Mononuclear cell (primary cell): ENCODE data around the gene LPP. TPM values are rescaled to one million over a fixed set of nuclear protein-coding genes. Genes with fewer than 3 reads are reported as not detected.

Experiments
- H3K27me3 ChIP-seq: 2 replicates; pipeline ENCODE4 v1.6.0; 2011; ENCODE audit warnings: low read length, control low read depth; ENCODE audit not compliant: insufficient read depth
- H3K4me1 ChIP-seq: 2 replicates; pipeline ENCODE4 v1.5.1; 2011; ENCODE audit warnings: mild to moderate bottlenecking, low read length, control low read depth; ENCODE audit not compliant: insufficient read depth
- H3K4me3 ChIP-seq: 2 replicates; pipeline ENCODE4 v1.5.1; 2011; ENCODE audit warnings: mild to moderate bottlenecking, low read length, moderate library complexity
- H3K9me3 ChIP-seq: 2 replicates; pipeline ENCODE4 v1.5.1; 2011; ENCODE audit warnings: low read depth, mild to moderate bottlenecking, control low read depth, low read length
- total RNA-seq: library from RNA; depleted of rRNA; stranded (reverse); fragments of >200 nt; gene quantifications from one replicate; pipeline ENCODE4 v1.2.3, GENCODE V29; 2012

Gene LPP
- total RNA-seq, 1 donor = 32.5 TPM

- Histone ChIP-seq H3K4me1 (peaks cover 34% of the 10 kb centered on the region), H3K4me3 (no peak overlapping the region), H3K9me3 (no peaks in the 10 kb centered on the region), H3K27me3 (no peaks in the 10 kb centered on the region)
Observed at GRCh38 chr3:188320757-188321156, 166.8 kb downstream of the LPP start.

DNA sequence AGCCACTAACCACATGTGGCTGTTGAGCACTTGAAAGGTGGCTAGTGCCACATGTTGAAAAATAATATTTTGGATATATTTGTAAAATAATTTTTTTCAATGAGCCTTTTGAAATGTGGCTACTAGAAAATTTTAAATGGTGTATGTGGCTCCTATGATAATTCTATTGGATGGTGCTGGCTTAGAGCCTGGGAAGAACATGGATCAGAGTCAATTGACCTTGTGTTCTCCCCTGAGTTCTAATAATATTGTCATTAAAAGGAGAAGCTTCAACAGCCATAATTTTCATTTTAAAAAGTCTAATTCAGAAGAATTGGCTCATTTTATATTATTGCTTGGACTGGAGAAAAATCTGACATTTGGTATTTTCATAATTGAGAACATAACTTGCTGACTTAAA lies 167.3 kb downstream of the LPP start:
- Histone ChIP-seq H3K27me3 (no peaks in the 10 kb centered on the region), H3K4me3 (no peak overlapping the region), H3K9me3 (no peaks in the 10 kb centered on the region), H3K4me1 (peaks cover 29% of the 10 kb centered on the region)

GRCh38 chr3:188322135-188322887 lies 168.4 kb downstream of the LPP start:
- Histone ChIP-seq H3K9me3 (no peaks in the 10 kb centered on the region), H3K27me3 (no peaks in the 10 kb centered on the region), H3K4me3 (no peak overlapping the region)

DNA sequence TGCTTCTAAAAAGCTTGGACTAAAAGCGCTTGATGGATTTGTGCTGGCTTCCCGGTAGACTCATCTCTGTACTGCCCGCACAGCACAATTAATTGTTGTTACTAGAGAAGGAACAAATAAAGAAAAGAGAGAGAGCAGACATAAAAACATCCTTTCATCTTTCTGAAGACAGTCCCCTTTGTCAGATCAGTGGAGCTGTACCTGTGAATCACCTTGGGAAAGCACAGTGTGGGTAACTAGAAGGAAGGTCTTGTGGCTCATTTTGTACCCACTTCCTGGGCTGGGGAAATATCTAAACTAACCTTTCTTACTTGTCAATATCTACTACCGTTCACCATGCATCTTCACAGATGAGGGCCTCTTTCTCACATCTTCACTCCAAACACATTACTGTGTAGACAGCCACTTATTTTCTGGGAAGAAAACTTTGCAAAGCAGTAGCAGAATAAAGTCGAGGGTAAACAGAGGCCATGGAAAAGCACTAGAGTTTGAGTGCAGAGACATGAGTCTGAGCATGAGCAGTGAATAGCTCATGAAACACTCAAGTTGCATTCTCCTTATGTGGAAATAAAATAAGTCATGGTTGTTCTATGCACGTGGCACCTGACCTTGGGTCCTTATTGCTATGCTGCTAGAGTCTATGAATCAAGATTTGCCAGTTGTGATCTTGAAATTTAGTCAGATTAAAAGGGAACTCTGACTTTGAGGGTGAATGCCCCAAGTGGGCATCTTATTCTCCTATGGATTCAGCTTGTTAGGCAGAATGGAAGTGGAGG lies 169.3 kb downstream of the LPP start:
- Histone ChIP-seq H3K4me1 (peaks cover 24% of the 10 kb centered on the region), H3K27me3 (no peaks in the 10 kb centered on the region), H3K9me3 (no peaks in the 10 kb centered on the region), H3K4me3 (no peak overlapping the region)

More at GRCh38 chr3:188322135-188322887, 168.4 kb downstream of the LPP start:
- H3K4me1 ChIP-seq = peaks cover 24% of the 10 kb centered on the region

GRCh38 chr3:188326111-188326510 lies 172.2 kb downstream of the LPP start:
- Histone ChIP-seq H3K4me3 (no peak overlapping the region), H3K4me1 (peaks cover 22% of the 10 kb centered on the region), H3K9me3 (no peaks in the 10 kb centered on the region), H3K27me3 (no peaks in the 10 kb centered on the region)

DNA sequence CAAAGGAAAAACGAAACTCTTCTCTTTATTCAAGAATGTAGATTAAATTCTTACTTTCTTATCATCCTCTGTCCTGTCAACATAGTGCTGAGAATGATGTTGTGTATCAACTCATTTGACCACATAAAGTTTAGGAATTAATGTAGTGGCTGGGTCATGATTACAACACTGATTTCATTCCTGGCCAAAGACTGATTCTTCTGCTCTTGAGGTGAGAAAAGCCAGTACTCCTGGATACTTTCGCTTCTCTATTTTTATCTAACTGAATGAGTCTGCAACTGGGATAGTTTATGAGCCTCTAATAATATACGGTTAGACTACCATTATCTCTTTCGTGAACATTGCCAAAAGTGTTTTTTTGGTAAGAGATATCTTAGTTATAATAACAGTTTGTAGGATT lies 173.0 kb downstream of the LPP start:
- no peak overlapping the region for H3K4me3 ChIP-seq
- no peaks in the 10 kb centered on the region for H3K9me3 ChIP-seq
- H3K4me1 ChIP-seq = peaks cover 22% of the 10 kb centered on the region
- no peaks in the 10 kb centered on the region for H3K27me3 ChIP-seq

- H3K27me3 ChIP-seq = no peaks in the 10 kb centered on the region
- peaks cover 18% of the 10 kb centered on the region for H3K4me1 ChIP-seq
- no peaks in the 10 kb centered on the region for H3K9me3 ChIP-seq
- no peak overlapping the region for H3K4me3 ChIP-seq
Observed at GRCh38 chr3:188327433-188327832, 173.5 kb downstream of the LPP start.

- no peaks in the 10 kb centered on the region for H3K27me3 ChIP-seq
- no peak overlapping the region for H3K4me3 ChIP-seq
- no peaks in the 10 kb centered on the region for H3K9me3 ChIP-seq
- H3K4me1 ChIP-seq = peaks cover 3% of the 10 kb centered on the region
Observed at GRCh38 chr3:188330138-188330537, 176.2 kb downstream of the LPP start.

DNA sequence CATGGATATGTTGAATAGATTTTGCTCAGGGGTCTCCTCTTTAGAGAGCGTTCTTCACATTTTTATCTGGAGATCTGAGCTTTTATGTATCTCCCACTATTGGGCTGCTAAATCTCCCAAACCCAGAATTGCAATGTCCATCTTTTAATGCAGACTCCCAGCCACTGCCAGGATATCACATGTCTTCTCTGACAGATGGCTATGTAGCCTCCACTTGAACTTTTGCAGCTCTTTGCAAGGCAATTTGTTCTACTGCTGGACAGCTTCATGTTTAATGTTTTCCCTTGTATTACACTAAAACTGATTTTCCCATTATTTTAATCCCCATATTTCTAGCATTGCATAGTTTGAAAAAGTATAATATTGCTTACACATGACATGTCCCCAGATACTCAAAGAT lies 177.2 kb downstream of the LPP start:
- H3K4me1 ChIP-seq = peaks cover 3% of the 10 kb centered on the region
- no peaks in the 10 kb centered on the region for H3K9me3 ChIP-seq
- H3K27me3 ChIP-seq = no peaks in the 10 kb centered on the region
- no peak overlapping the region for H3K4me3 ChIP-seq

- Histone ChIP-seq H3K9me3 (no peaks in the 10 kb centered on the region), H3K4me3 (no peak overlapping the region), H3K4me1 (peaks cover 3% of the 10 kb centered on the region), H3K27me3 (no peaks in the 10 kb centered on the region)
Observed at GRCh38 chr3:188332085-188332484, 178.1 kb downstream of the LPP start.

GRCh38 chr3:188335656-188336055 lies 181.7 kb downstream of the LPP start:
- Histone ChIP-seq H3K4me1 (peaks cover 9% of the 10 kb centered on the region), H3K9me3 (no peaks in the 10 kb centered on the region), H3K27me3 (no peaks in the 10 kb centered on the region), H3K4me3 (no peak overlapping the region)

DNA sequence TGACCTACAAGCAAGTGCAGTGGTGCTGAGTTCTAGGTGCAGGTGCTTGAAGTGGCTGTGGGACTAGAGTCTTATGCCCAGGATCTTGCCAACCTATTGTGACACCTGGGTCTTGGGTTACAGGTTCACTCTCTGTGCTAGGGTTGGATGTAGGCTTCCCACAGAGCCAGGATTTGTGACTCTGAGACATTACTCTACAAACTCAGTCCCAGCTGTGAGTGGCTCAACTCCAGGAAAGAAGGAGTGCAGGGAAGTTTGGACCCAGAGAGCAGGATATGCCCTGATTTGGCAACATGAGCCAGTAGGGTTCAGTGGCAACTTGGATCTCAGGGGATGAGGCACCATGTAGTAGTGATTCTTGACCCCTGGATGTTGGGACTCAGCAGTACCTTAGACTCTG lies 182.2 kb downstream of the LPP start:
- no peak overlapping the region for H3K4me3 ChIP-seq
- H3K4me1 ChIP-seq = peaks cover 11% of the 10 kb centered on the region
- no peaks in the 10 kb centered on the region for H3K27me3 ChIP-seq
- H3K9me3 ChIP-seq = no peaks in the 10 kb centered on the region

DNA sequence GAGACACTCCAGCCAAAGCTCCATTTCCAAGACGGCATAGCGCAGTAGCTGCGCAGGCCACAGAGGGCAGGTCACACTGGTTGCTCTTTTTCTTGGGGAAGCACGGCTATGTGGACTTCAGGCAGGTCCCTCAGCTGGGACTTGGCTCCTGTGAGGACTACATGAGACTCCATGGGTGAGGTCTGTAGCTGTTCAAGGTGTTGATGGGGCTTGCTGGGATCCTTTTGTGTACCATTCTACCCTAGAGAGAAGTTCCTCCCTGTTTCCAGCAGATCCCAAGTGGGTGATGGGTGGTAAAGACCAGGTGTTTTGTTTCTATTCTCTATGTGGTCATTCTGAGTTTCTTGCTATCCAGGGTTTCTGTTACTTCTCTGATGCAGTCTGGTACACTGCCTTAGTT lies 183.3 kb downstream of the LPP start:
- Histone ChIP-seq H3K9me3 (no peaks in the 10 kb centered on the region), H3K4me3 (no peak overlapping the region), H3K27me3 (no peaks in the 10 kb centered on the region), H3K4me1 (peaks cover 12% of the 10 kb centered on the region)

- Histone ChIP-seq H3K4me3 (no peak overlapping the region), H3K27me3 (no peaks in the 10 kb centered on the region), H3K4me1 (peaks cover 12% of the 10 kb centered on the region), H3K9me3 (no peaks in the 10 kb centered on the region)
Observed at GRCh38 chr3:188338086-188338485, 184.1 kb downstream of the LPP start.

DNA sequence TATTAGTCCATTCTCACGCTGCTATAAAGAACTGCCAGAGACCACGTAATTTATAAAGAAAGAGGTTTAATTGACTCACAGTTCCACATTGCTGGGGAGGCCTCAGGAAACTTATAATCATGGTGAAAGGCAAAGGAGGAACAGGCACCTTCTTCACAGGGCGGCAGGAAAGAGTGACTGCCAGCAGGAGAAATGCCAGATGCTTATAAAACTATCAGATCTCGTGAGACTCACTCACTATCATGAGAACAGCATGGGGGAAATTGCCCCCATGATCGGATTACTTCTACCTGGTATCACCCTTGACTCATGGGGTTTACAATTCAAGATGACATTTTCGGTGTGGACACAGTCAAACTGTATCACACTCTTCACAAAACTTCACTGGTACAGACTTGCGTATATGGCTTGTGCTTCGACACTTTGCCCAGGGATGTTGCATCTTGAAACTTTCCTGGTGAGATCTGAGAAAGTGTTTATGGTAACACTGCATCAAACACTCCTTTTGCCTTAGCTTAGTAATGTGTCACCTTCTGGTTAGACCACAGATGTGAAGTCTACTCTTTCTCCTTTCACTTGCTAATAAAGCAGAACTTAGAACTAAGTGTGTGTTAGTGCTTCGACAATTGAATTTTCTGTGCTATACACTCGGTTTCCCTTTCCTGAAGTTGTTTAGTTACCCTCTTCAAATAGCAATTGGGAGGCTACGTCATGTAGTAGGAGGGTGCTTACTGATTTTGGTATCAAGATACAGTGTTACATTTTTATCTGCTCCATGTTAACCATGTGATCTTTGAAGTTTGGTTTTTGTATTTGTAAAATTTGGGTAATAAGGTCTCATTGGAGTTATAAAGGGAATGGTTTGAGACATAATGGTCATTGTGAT lies 185.7 kb downstream of the LPP start:
- Histone ChIP-seq H3K4me1 (peaks cover 12% of the 10 kb centered on the region), H3K27me3 (no peaks in the 10 kb centered on the region), H3K4me3 (no peak overlapping the region), H3K9me3 (no peaks in the 10 kb centered on the region)
